Measurements from ENCODE around the gene RSRP1. TPM values are rescaled to one million over a fixed set of nuclear protein-coding genes. Genes with fewer than 3 reads are reported as not detected.
"Not testable (repeated sequence)": the region's sequence is repeated elsewhere in the genome, so short reads cannot be mapped to it uniquely, and the experiment has no call there.

The RSRP1 gene
- polyA plus RNA-seq, 1 donor (not counting 4 experiments of a cell fraction or from before 2014, with no cell fraction given) = 71.2 TPM

DNA sequence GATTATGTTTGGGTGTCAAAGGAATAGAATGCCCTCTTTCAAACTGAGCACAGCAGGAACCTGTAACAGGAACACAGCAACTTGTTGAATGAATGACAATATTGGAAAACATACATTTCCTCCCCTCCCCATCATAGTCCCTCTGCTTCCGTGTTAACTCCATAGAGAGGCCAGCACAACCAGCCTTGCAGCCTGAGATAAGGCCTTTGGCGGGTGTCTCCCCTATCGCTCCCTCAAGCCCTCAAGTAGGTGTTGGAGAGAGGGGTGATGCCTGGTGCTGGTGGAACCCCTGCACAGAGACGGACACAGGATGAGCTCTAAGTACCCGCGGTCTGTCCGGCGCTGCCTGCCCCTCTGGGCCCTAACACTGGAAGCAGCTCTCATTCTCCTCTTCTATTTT, 25.0 kb upstream of the RSRP1 start, which contains the start of gene RHD:
Gene RHD, plus strand, starts transcription at position 272 of the 400 bp plus-strand sequence. Its CDS starts 39 bp downstream, at position 311.
- FAIRE-seq; H3K79me2 ChIP-seq (ENCODE audit: control insufficient read depth, insufficient read depth, low read length); H2AFZ ChIP-seq (ENCODE audit: control insufficient read depth, low read length); H3K27me3 ChIP-seq (ENCODE audit: control insufficient read depth, extremely low read depth, insufficient read depth, low read length); DNase-seq (ENCODE audit: low read depth, low spot score); H3K4me1 ChIP-seq (ENCODE audit: control insufficient read depth, extremely low read depth, insufficient read depth, low read length); H4K20me1 ChIP-seq (ENCODE audit: control insufficient read depth, extremely low read depth, insufficient read depth, low read length); dilution Hi-C loops (cut with MboI; ENCODE audit: extremely low pct_ligation_motif_present, low sequenced_read_pairs); H3K36me3 ChIP-seq (ENCODE audit: control insufficient read depth in 2 of 2, extremely low read depth in 1 of 2, insufficient read depth in 2 of 2, low read length in 2 of 2); H3K4me2 ChIP-seq (ENCODE audit: control insufficient read depth, extremely low read depth, insufficient read depth, low read depth, low read length); H3K9ac ChIP-seq (ENCODE audit: control insufficient read depth, extremely low read depth, insufficient read depth, low read length); H3K27ac ChIP-seq (ENCODE audit: control insufficient read depth, insufficient read depth, low read length); H3K4me3 ChIP-seq (ENCODE audit: control insufficient read depth in 2 of 3, extremely low read depth in 1 of 3, insufficient read depth in 2 of 3, low read depth in 1 of 3, low read length in 3 of 3); H3K9me1 ChIP-seq (ENCODE audit: control insufficient read depth, extremely low read depth, insufficient read depth, low read length); H3K9me3 ChIP-seq (ENCODE audit: control insufficient read depth, low read depth, low read length): not testable (repeated sequence)

GRCh38 chr1:25268143-25268760, 21.0 kb upstream of the RSRP1 start:
- H3K4me3 ChIP-seq (ENCODE audit: control insufficient read depth in 2 of 3, extremely low read depth in 1 of 3, insufficient read depth in 2 of 3, low read depth in 1 of 3, low read length in 3 of 3) = peak overlapping the region in 1 of 3 experiments; percentile 46
- dilution Hi-C loops (cut with MboI; ENCODE audit: extremely low pct_ligation_motif_present, low sequenced_read_pairs); FAIRE-seq; H3K79me2 ChIP-seq (ENCODE audit: control insufficient read depth, insufficient read depth, low read length); H3K27ac ChIP-seq (ENCODE audit: control insufficient read depth, insufficient read depth, low read length); H3K36me3 ChIP-seq (ENCODE audit: control insufficient read depth in 2 of 2, extremely low read depth in 1 of 2, insufficient read depth in 2 of 2, low read length in 2 of 2); H3K9me1 ChIP-seq (ENCODE audit: control insufficient read depth, extremely low read depth, insufficient read depth, low read length); H4K20me1 ChIP-seq (ENCODE audit: control insufficient read depth, extremely low read depth, insufficient read depth, low read length); H3K9me3 ChIP-seq (ENCODE audit: control insufficient read depth, low read depth, low read length); H2AFZ ChIP-seq (ENCODE audit: control insufficient read depth, low read length); H3K27me3 ChIP-seq (ENCODE audit: control insufficient read depth, extremely low read depth, insufficient read depth, low read length); H3K9ac ChIP-seq (ENCODE audit: control insufficient read depth, extremely low read depth, insufficient read depth, low read length); DNase-seq (ENCODE audit: low read depth, low spot score); H3K4me1 ChIP-seq (ENCODE audit: control insufficient read depth, extremely low read depth, insufficient read depth, low read length): not testable (repeated sequence)
- peak overlapping the region; percentile 65 for H3K4me2 ChIP-seq (ENCODE audit: control insufficient read depth, extremely low read depth, insufficient read depth, low read depth, low read length)

DNA sequence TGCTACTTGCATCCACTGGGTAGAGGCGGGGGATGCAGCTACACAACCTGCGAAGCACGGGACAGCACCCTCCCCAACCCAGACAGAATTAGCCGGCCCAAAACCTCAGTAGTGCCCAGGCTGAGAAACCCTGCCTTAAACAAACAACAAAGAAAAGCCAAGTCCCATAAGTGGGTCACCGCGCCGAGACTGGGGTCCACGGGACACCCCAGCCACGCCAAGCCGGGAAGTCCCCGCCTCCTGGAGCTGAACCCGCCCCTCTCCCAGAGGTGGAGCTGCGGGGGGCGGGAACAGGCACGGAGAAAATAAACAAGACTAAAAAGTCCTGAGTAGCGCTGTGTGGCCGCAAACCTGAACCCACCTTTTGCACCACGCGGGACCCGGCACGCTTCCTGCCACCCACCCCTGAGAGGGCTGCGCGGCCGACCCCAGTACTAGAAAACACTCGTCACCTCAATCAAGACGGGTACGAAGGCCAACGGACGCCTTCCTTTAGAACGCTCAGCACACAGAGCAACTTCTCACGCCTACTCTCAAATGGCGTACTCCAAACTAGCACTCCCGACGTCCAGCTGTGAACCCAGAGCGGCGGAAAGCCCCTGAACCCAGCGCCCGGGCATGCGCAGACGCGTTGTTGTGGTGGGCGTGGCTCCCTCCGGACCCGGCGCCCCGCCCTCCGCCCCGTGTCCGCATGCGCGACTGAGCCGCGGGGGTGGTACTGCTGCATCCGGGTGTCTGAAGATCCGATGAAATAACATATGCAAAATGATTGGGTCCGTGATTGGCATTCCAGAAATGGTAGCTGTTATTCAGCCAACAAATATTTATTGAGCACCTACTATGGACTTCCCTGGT, 20.3 kb upstream of the RSRP1 start:
- DNase-seq (ENCODE audit: low read depth, low spot score) (peak; percentile 9), FAIRE-seq (peak; percentile 20)
- peak overlapping the region; percentile 18 to 56 (median 43) for H3K4me3 ChIP-seq (ENCODE audit: control insufficient read depth in 2 of 3, extremely low read depth in 1 of 3, insufficient read depth in 2 of 3, low read depth in 1 of 3, low read length in 3 of 3)
- H3K79me2 ChIP-seq (ENCODE audit: control insufficient read depth, insufficient read depth, low read length); H3K4me1 ChIP-seq (ENCODE audit: control insufficient read depth, extremely low read depth, insufficient read depth, low read length); H4K20me1 ChIP-seq (ENCODE audit: control insufficient read depth, extremely low read depth, insufficient read depth, low read length); H3K9me3 ChIP-seq (ENCODE audit: control insufficient read depth, low read depth, low read length); H3K27me3 ChIP-seq (ENCODE audit: control insufficient read depth, extremely low read depth, insufficient read depth, low read length); H3K9me1 ChIP-seq (ENCODE audit: control insufficient read depth, extremely low read depth, insufficient read depth, low read length); dilution Hi-C loops (cut with MboI; ENCODE audit: extremely low pct_ligation_motif_present, low sequenced_read_pairs); H2AFZ ChIP-seq (ENCODE audit: control insufficient read depth, low read length); H3K36me3 ChIP-seq (ENCODE audit: control insufficient read depth in 2 of 2, extremely low read depth in 1 of 2, insufficient read depth in 2 of 2, low read length in 2 of 2): not testable (repeated sequence)
- H3K27ac ChIP-seq (ENCODE audit: control insufficient read depth, insufficient read depth, low read length) = peak overlapping the region; percentile 40
- H3K9ac ChIP-seq (ENCODE audit: control insufficient read depth, extremely low read depth, insufficient read depth, low read length) = peak overlapping the region; percentile 73
- peak overlapping the region; percentile 65 for H3K4me2 ChIP-seq (ENCODE audit: control insufficient read depth, extremely low read depth, insufficient read depth, low read depth, low read length)

DNA sequence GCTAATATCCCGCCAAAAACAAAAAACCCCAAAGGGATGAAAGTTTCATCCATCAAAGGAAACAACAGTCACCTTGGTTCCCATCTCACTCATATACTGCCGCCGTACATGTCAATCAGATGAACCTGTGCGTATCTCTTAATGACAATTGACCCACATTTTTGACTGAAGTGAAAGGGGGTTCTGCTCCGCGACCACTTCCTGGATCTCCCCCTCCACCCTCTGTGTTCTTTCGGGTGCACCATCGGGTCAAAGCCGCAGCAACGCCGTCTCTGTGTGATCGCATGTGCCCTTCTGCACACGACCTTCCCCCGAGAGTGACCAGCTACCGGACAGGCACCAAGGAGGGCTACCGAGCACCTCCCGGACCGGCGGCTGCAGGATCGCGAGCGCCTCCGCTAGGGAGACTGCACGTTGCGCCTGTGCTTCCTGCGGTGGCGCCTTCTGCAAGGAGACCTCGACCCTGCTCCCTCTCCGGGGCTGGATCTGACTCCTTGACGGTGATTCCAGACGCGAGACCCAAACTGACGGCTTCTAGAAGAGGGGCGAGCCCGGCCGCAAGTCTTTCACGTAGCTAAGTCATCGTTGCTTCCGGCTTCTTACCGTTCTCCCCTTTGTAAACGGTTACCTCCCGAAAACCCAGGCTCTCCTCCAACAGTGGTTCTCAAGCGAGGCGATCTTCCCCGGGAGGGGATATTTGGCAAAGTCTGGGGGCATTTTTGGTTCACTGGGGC, 19.5 kb upstream of the RSRP1 start:
- dilution Hi-C loops (cut with MboI; ENCODE audit: extremely low pct_ligation_motif_present, low sequenced_read_pairs); H3K9me1 ChIP-seq (ENCODE audit: control insufficient read depth, extremely low read depth, insufficient read depth, low read length); H3K36me3 ChIP-seq (ENCODE audit: control insufficient read depth in 2 of 2, extremely low read depth in 1 of 2, insufficient read depth in 2 of 2, low read length in 2 of 2); H3K27ac ChIP-seq (ENCODE audit: control insufficient read depth, insufficient read depth, low read length); H3K4me1 ChIP-seq (ENCODE audit: control insufficient read depth, extremely low read depth, insufficient read depth, low read length); DNase-seq (ENCODE audit: low read depth, low spot score); H3K79me2 ChIP-seq (ENCODE audit: control insufficient read depth, insufficient read depth, low read length); H4K20me1 ChIP-seq (ENCODE audit: control insufficient read depth, extremely low read depth, insufficient read depth, low read length); H3K27me3 ChIP-seq (ENCODE audit: control insufficient read depth, extremely low read depth, insufficient read depth, low read length); H3K9me3 ChIP-seq (ENCODE audit: control insufficient read depth, low read depth, low read length); FAIRE-seq; H2AFZ ChIP-seq (ENCODE audit: control insufficient read depth, low read length): not testable (repeated sequence)
- peak overlapping the region; percentile 11 to 62 (median 43) for H3K4me3 ChIP-seq (ENCODE audit: control insufficient read depth in 2 of 3, extremely low read depth in 1 of 3, insufficient read depth in 2 of 3, low read depth in 1 of 3, low read length in 3 of 3)
- H3K9ac ChIP-seq (ENCODE audit: control insufficient read depth, extremely low read depth, insufficient read depth, low read length) = peak overlapping the region; percentile 26
- peak overlapping the region; percentile 72 for H3K4me2 ChIP-seq (ENCODE audit: control insufficient read depth, extremely low read depth, insufficient read depth, low read depth, low read length)
